MCF 10A (cell line): ENCODE results near the gene TAL1. TPM values are rescaled to one million over a fixed set of nuclear protein-coding genes. Genes with fewer than 3 reads are reported as not detected.

ENCODE experiments used
- BruUV-seq: library from RNA; stranded (reverse); fragments of 400-500 nt; replicated peaks from 2 replicates; lab custom pipeline; 2021; lab: Mats Ljungman, UMichigan
- CTCF ChIA-PET: fragments of 300-600 bp; sonication (Branson Sonifier 250); formaldehyde crosslinking; extraction: SDS; loops from one replicate; lab custom pipeline; 2021; ENCODE audit warnings: antibody characterized with exemption, inconsistent platforms; lab: Yijun Ruan, JAX
- POLR2A ChIA-PET: fragments of 300-600, 350-650 bp; sonication (Branson Sonifier 250); formaldehyde crosslinking; extraction: SDS; loops from one replicate; lab custom pipeline; 2020; ENCODE audit warnings: antibody characterized with exemption, inconsistent platforms; lab: Yijun Ruan, JAX
- DNase-seq: peaks from one replicate; pipeline ENCODE4 v3.0.0-alpha.2; 2018; ENCODE audit not compliant: unreplicated experiment
- H3K27ac Mint-ChIP-seq: one replicate; pipeline ENCODE4 v1.8.0; 2022; ENCODE audit warnings: mild to moderate bottlenecking, low read depth, mixed read lengths; ENCODE audit not compliant: unreplicated experiment
- H3K27me3 Mint-ChIP-seq: one replicate; pipeline ENCODE4 v1.8.0; 2022; ENCODE audit warnings: mixed read lengths; ENCODE audit not compliant: insufficient read depth, unreplicated experiment
- H3K36me3 Mint-ChIP-seq: one replicate; pipeline ENCODE4 v1.8.0; 2022; ENCODE audit warnings: mild to moderate bottlenecking, moderate library complexity, mixed read lengths; ENCODE audit not compliant: insufficient read depth, unreplicated experiment
- H3K4me1 Mint-ChIP-seq: one replicate; pipeline ENCODE4 v1.8.0; 2022; ENCODE audit warnings: mixed read lengths; ENCODE audit not compliant: insufficient read depth, unreplicated experiment
- H3K4me3 Mint-ChIP-seq: one replicate; pipeline ENCODE4 v1.8.0; 2022; ENCODE audit warnings: mild to moderate bottlenecking, moderate library complexity, mixed read lengths; ENCODE audit not compliant: unreplicated experiment
- H3K9me3 Mint-ChIP-seq: one replicate; pipeline ENCODE4 v1.8.0; 2022; ENCODE audit warnings: mixed read lengths; ENCODE audit not compliant: unreplicated experiment
- intact Hi-C: fragments of 100-400 bp; cut with micrococcal nuclease; formaldehyde crosslinking; loops from 2 replicates; pipeline ENCODE4 v1.14.1; 2022
- total RNA-seq: library from RNA; stranded (reverse); gene quantifications from 2 replicates; pipeline ENCODE4 v1.2.3, GENCODE V29; 2022
- TF ChIP-seq, protein P1 (sequence below): fragments of 200-600 bp; IDR thresholded peaks from one replicate; pipeline ENCODE4 v1.8.0; 2022; ENCODE audit warnings: antibody characterized with exemption, mild to moderate bottlenecking; ENCODE audit not compliant: unreplicated experiment

The TAL1 gene
- total RNA-seq, 1 experiment from 2014 or later = not detected

DNA sequence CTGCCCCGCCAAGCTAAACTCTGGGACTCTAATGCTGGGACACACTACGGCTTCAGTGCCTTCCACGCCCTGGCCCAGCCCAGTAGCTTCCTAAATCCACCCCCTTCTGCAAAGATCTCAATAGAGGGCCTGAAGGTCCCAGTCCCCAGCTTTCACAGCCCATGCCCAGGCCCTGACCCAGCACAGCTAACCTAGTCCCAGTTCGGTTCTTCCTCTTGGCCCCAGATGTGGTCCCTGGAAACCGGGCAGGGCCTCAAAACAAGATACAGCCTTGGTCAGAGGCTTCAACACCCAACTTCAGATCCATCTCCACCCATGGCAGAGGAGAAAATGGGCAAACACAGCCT, 41.5 kb downstream of the TAL1 start:
- Mint-ChIP-seq H3K36me3 (no peaks in the 10 kb centered on the region), H3K27ac (peak overlapping the region; percentile 92), H3K4me3 (peak overlapping the region; percentile 93), H3K27me3 (no peaks in the 10 kb centered on the region), H3K9me3 (no peaks in the 10 kb centered on the region), H3K4me1 (peaks cover 33% of the 10 kb centered on the region)
- TF ChIP-seq, protein P1, sequence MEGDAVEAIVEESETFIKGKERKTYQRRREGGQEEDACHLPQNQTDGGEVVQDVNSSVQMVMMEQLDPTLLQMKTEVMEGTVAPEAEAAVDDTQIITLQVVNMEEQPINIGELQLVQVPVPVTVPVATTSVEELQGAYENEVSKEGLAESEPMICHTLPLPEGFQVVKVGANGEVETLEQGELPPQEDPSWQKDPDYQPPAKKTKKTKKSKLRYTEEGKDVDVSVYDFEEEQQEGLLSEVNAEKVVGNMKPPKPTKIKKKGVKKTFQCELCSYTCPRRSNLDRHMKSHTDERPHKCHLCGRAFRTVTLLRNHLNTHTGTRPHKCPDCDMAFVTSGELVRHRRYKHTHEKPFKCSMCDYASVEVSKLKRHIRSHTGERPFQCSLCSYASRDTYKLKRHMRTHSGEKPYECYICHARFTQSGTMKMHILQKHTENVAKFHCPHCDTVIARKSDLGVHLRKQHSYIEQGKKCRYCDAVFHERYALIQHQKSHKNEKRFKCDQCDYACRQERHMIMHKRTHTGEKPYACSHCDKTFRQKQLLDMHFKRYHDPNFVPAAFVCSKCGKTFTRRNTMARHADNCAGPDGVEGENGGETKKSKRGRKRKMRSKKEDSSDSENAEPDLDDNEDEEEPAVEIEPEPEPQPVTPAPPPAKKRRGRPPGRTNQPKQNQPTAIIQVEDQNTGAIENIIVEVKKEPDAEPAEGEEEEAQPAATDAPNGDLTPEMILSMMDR = no peak
- BruUV-seq = no TSS peak
- ChIA-PET POLR2A (interaction anchor here (0.6 to 5.1 kb wide), 20 partner anchors 9 to 773 kb away, joined by 3 to 82 read pairs (median 3); partner anchors contain the start of genes CMPK1 and STIL), CTCF (interaction anchor here (0.7 to 6.9 kb wide), 13 partner anchors 8 to 547 kb away, joined by 3 to 212 read pairs (median 7); partner anchors contain the start of gene CMPK1)
- intact Hi-C loops = loop anchor here (5.0 kb wide), 2 partner anchors 142 to 232 kb away; partner anchors contain the start of gene CMPK1
- DNase-seq = no peak

DNA sequence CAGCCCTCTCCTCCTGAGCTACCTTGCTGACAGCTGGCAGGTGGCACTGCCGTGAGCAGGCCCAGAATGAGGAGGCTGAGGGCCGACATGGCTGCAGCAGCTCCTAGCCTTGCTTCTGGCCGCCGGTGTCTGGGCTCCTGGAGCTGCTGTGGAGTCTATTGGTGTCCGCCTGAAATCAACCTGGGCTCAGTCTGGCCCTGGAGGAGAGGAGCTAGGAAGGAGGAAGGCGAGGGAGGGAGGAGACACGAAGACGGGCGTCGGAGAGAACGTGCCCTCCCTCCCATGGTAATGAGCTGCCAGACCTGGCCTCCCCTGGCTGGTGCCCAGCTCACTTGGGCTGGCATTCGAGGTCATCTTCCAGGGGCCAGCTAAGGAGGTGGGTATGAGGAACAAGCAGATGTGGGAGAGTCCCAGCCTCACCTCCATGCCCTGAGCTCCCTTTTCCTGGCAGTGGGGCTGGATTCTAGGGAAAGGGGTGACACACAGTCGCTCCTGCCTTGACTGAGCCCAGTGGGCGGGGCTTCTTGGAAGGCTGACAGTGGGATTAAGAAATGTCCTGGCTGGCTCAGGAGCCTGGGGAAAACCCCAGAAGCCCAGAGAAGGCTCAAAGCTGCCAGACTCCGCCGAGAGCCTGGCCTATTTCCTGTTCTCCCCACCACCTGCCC, 42.0 kb downstream of the TAL1 start, which contains the start of gene PDZK1IP1:
TSS of gene PDZK1IP1 (minus strand) at position 193 of the 665 bp plus-strand sequence. CDS start at position 89, 104 bp downstream.
- H3K4me3 Mint-ChIP-seq = peak within 1 kb of the TSS; percentile 93
- no peaks in the 10 kb centered on the region for H3K27me3 Mint-ChIP-seq
- peak within 1 kb of the TSS; percentile 92 for H3K27ac Mint-ChIP-seq
- H3K9me3 Mint-ChIP-seq = no peaks in the 10 kb centered on the region
- peaks cover 33% of the 10 kb centered on the region for H3K4me1 Mint-ChIP-seq
- ChIA-PET CTCF (interaction anchor here (0.7 to 6.9 kb wide), 13 partner anchors 9 to 548 kb away, joined by 3 to 212 read pairs (median 7); partner anchors contain the start of gene CMPK1), POLR2A (interaction anchor here (0.5 to 5.1 kb wide), 24 partner anchors 9 to 873 kb away, joined by 3 to 82 read pairs (median 3); partner anchors contain the start of genes CMPK1 and STIL)
- DNase-seq = peak; percentile 99
- intact Hi-C loops = loop anchor here (5.0 kb wide), 2 partner anchors 142 to 232 kb away; partner anchors contain the start of gene CMPK1
- H3K36me3 Mint-ChIP-seq = no peaks in the 10 kb centered on the region
- BruUV-seq = TSS peak; percentile 59
- TF ChIP-seq, protein P1 = no peak

DNA sequence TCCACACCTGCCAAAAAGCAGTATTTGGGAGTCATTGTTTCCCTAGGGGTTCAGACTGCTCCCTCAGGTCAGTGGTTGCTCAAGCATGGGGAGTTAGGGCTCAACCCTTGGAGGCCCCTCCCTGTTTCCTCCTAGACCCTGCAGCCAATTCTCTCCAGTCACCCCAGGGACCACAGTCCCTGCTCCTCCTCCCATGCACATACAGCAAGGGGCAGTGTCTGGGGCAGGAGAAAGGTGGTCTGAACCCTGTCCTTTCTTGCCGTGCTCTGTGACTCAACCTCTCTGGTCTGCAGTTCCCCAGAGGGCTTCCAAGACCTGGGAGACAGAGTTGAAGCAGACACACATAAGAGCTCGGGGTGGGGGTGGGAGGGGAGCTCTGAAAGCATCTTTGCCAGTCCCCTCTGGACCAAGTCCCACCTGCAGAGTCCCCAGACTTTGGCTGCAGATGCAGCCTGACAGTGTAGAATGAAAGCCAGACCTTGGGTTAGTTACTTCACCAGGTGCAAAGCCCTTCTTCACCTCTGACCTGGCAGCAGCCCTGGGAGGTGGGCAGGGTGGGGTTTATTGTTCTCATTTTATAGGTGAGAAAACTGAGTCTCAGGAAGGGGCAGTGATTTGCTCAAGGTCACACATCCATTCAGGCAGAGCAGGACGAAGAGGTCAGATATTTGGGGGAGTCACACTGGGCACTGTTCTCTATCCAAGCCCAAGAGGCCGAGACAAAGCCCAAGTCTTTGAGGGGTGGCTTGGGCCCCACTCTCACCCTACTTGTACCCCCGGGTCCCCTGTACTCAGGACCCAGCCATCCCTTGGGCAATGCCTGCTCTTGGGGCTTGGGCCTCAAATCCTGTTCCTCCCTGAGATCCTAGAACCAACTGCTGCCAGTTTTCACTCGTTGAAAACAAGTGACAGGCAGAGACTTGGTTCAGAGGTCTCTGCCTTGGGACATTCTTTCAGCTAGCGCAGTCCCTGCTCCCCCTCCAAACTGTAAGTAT, 42.9 kb downstream of the TAL1 start:
- intact Hi-C loops = no loop called here
- CTCF ChIA-PET = interaction anchor here (1.1 to 6.9 kb wide), 11 partner anchors 8 to 537 kb away, joined by 3 to 212 read pairs (median 11); partner anchors contain the start of gene CMPK1
- H3K9me3 Mint-ChIP-seq = no peaks in the 10 kb centered on the region
- H3K4me3 Mint-ChIP-seq = peak overlapping the region; percentile 93
- peak overlapping the region; percentile 92 for H3K27ac Mint-ChIP-seq
- no peak for DNase-seq
- TF ChIP-seq, protein P1 = no peak
- H3K27me3 Mint-ChIP-seq = no peaks in the 10 kb centered on the region
- no peaks in the 10 kb centered on the region for H3K36me3 Mint-ChIP-seq
- peaks cover 33% of the 10 kb centered on the region for H3K4me1 Mint-ChIP-seq
- BruUV-seq = no TSS peak
- POLR2A ChIA-PET = interaction anchor here (0.5 to 5.1 kb wide), 17 partner anchors 9 to 874 kb away, joined by 3 to 82 read pairs (median 4); partner anchors contain the start of genes CMPK1 and STIL
